Embryonic facial prominence (tissue), 1 donor: ENCODE results near the gene SMARCAD1.
"Not testable (repeated sequence)": the region's sequence is repeated elsewhere in the genome, so short reads cannot be mapped to it uniquely, and the experiment has no call there.

Experiments used
- DNase-seq: peaks from one replicate; pipeline ENCODE4 v3.0.0-alpha.2; 2016; ENCODE audit errors: extremely low spot score

Gene SMARCAD1

GRCh38 chr4:94232519-94232918 is 24.9 kb downstream of the SMARCAD1 start:
- no peak for DNase-seq

GRCh38 chr4:94235825-94236224 is 28.2 kb downstream of the SMARCAD1 start:
- no peak for DNase-seq

DNA sequence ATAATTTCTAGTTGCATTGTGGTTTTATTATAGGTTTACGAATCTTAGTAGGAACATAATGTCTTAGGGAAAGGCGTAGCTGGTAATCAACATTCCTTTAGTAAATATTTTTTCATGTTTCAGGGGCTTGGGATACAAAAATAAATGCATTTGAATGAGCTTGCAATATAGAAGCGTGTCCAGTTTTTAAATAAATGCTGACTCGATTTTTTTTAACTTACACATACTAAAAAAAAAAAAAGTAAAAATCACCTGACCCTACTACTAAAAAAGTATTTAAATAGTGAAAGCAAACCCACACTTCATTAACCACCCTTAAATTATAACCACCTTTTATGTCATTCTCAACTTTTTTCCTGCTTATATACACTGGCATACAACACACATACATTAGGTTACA is 29.6 kb downstream of the SMARCAD1 start:
- no peak for DNase-seq

- no peak for DNase-seq
These were observed 30.5 kb downstream of the SMARCAD1 start for GRCh38 chr4:94238160-94238559.

DNA sequence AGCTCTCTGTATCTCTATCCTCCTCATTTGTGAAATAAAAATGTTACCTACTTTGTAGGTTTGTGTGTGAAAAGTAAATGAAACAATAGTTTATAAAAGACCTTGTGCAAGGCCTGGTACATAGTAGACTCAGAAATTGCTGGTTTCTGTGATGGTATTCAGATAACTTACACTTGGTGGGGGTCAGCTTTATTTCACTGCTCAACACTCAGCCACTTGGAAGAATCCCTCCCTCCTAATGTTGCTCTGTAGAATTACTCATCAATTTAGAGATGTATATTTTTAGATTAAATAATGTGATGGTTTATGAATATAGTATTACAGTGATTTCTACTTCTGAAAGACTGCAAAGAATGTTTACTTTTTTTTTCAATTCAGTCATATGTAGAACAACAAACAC is 32.7 kb downstream of the SMARCAD1 start:
- no peak for DNase-seq

- DNase-seq, result no peak
These were observed 36.6 kb downstream of the SMARCAD1 start for GRCh38 chr4:94244087-94244828.

DNA sequence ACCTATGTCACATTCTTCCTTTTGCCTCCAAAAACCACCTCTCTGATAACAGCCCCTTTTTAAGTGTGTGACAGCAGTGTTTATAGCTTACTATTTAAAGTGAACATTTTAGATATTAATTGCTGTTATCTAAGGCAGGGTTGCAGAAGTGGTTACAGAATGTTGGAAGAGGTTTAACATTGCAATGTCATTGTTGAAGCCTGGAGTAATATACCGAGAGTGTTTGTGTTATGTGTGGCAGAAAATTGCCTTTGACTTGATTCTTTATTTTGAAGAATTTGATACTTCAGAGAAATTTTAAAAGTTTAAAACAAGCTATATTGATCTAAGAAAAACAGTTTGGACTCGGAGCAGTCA is 37.1 kb downstream of the SMARCAD1 start:
- no peak for DNase-seq

GRCh38 chr4:94251094-94251493 is 43.4 kb downstream of the SMARCAD1 start:
- no peak for DNase-seq

DNA sequence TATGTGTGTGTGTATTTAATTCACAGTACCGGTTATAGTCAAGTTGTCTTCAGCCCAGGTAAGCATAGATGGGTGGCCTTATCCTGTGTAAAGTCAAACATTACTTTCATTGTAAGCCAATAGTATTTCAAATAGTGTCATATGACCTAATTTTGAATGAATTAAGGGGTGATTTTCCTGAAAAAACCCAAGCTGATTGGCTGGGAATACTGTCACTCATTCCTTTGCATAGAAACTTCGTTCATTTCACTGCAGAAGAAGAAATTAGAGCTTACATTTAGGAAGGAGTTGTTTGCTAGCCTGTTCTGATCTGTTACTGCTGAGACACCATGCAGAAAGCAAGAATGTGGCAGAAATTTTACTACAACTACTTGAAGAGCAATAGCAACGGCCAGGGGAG is 45.4 kb downstream of the SMARCAD1 start:
- DNase-seq, result no peak

- DNase-seq, result no peak
These were observed 48.6 kb downstream of the SMARCAD1 start for GRCh38 chr4:94256144-94256783.

DNA sequence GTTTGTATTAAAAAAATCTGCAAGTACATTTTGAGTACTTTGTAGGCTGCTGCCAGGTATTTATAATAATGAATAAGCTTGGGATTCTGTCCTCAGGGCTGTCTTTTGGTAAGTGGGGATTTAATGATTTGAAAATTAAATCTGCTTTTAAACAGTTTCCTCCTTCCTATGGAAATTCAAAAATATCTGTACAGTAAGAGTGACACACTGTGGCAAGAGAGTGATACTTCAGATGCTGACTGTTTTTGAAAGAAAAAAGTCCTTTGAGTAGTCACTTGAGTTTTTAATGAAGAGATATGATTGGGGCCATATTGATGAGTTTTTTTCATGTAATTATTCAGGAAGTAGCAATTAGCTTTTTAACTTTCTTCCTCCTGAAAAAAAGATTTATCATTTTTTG is 49.2 kb downstream of the SMARCAD1 start:
- no peak for DNase-seq

GRCh38 chr4:94262163-94263016 is 54.7 kb downstream of the SMARCAD1 start:
- no peak for DNase-seq

GRCh38 chr4:94267037-94267436 is 59.4 kb downstream of the SMARCAD1 start:
- DNase-seq, result no peak

GRCh38 chr4:94271248-94271647 is 63.6 kb downstream of the SMARCAD1 start:
- no peak for DNase-seq

DNA sequence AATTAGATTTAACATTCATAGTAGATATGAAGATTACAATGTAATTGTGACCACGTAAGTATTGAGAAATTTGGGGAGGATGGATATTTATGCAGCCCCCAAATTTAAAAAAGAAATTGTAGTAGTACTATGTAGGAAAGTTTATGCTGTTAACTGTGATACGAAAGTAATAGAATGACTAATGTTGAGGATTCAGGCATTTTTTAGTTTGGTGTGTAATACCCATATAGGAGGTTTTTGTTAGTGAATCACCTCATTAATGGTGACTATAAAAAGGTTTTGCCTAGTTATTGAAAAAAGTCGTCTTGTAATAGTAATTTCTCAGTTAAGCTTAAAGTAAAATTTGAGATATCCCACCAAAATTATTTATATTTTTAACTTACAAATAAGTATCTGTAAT is 67.2 kb downstream of the SMARCAD1 start:
- no peak for DNase-seq

GRCh38 chr4:94276204-94276603 is 68.5 kb downstream of the SMARCAD1 start:
- DNase-seq, result no peak

DNA sequence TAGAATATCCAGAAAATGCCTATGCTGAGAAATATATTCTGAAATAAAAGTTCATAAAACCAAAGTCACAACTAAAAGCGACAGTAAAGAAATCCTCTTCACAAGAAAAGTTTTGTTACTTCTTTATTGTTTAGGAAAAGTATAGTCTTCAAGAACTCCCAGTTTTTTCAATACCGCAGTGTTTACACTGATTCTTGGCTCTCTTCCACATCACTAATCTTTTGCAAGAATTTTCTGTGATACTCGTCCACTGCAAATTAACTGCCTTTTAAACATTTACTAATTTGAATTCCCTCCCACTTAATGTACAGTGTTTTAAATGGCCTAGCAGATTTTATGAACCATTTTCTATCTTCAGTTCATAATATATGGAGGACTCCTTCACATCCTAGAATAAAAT is 69.9 kb downstream of the SMARCAD1 start:
- DNase-seq, result no peak

DNA sequence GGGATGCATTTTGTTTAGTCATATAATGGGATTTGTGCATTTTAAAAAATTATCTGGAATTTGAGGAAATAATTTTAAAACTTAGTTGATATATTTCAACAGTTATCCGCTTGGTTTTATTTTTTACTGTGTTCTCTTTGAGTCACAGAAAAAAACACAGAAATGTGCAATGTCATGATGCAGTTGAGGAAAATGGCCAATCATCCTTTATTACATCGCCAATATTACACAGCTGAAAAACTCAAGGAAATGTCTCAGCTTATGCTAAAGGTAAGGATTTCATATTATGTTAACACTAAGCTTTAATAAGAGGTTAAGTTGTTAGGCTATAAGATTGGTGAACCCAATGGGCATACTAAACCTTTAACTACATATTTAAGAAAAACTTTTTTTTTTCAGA is 71.1 kb downstream of the SMARCAD1 start:
- no peak for DNase-seq

- no peak for DNase-seq
These were observed 77.2 kb downstream of the SMARCAD1 start for GRCh38 chr4:94284889-94285288.

DNA sequence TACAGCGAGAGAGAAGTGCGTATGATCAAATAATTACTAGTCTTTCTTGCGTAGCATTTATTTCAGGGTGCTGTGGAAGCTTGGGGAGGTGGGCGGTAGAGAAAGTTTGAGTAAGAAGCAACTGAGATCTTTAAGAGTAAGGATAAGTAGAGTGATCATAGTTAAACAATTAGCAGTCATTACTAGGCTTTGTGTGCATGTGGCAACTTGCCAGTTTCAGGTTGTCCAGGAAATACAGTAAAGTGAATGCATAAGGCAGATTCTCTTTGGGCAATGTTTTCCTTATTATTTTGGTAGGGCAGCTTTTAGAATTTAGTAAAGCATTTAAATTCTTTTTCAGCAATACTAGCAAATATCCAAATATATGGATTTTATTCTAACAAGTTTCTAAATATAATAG is 78.0 kb downstream of the SMARCAD1 start:
- DNase-seq, result no peak

GRCh38 chr4:94290245-94290644 is 82.6 kb downstream of the SMARCAD1 start:
- DNase-seq, result no peak

GRCh38 chr4:94293981-94294380 is 86.3 kb downstream of the SMARCAD1 start:
- DNase-seq, result not testable (repeated sequence)

- not testable (repeated sequence) for DNase-seq
These were observed 87.8 kb downstream of the SMARCAD1 start for GRCh38 chr4:94295473-94295872.
